Femur (tissue), 1 donor: ENCODE data around the gene BDKRB2.

Source experiments
- DNase-seq: peaks from one replicate; pipeline ENCODE4 v3.0.0-alpha.2; 2017

Gene BDKRB2

GRCh38 chr14:96204151-96205058 lies at the start of gene BDKRB2:
TSS of gene BDKRB2 (plus strand) at chr14:96204839. CDS start at chr14:96237108, 32,269 bp downstream.
- peak; percentile 89 for DNase-seq

GRCh38 chr14:96154900-96155299 lies 49.7 kb upstream of the BDKRB2 start:
- no peak for DNase-seq

- no peak for DNase-seq
Observed at GRCh38 chr14:96156804-96157760, 47.6 kb upstream of the BDKRB2 start.

GRCh38 chr14:96158735-96159134 lies 45.9 kb upstream of the BDKRB2 start:
- no peak for DNase-seq

- no peak for DNase-seq
Observed at GRCh38 chr14:96160076-96160912, 44.3 kb upstream of the BDKRB2 start.

- DNase-seq: no peak
Observed at GRCh38 chr14:96160913-96161310, 43.7 kb upstream of the BDKRB2 start.

GRCh38 chr14:96161636-96162035 lies 43.0 kb upstream of the BDKRB2 start:
- DNase-seq: no peak

- DNase-seq: peak; percentile 2
Observed at GRCh38 chr14:96162265-96162664, 42.4 kb upstream of the BDKRB2 start.

GRCh38 chr14:96162741-96163140 lies 41.9 kb upstream of the BDKRB2 start:
- no peak for DNase-seq

- DNase-seq: no peak
Observed at GRCh38 chr14:96164861-96165490, 39.7 kb upstream of the BDKRB2 start.

- no peak for DNase-seq
Observed at GRCh38 chr14:96165493-96166436, 38.9 kb upstream of the BDKRB2 start.

GRCh38 chr14:96166461-96167223 lies 38.0 kb upstream of the BDKRB2 start:
- no peak for DNase-seq

GRCh38 chr14:96167224-96168148 lies 37.2 kb upstream of the BDKRB2 start:
- no peak for DNase-seq

- no peak for DNase-seq
Observed at GRCh38 chr14:96168581-96168980, 36.1 kb upstream of the BDKRB2 start.

GRCh38 chr14:96170961-96171592 lies 33.6 kb upstream of the BDKRB2 start:
- DNase-seq: no peak

GRCh38 chr14:96173636-96174475 lies 30.8 kb upstream of the BDKRB2 start:
- DNase-seq: peak; percentile 8

GRCh38 chr14:96176275-96176674 lies 28.4 kb upstream of the BDKRB2 start:
- peak; percentile 4 for DNase-seq
